NCI-H2171 (cell line): ENCODE data around the gene AHR.
"Not testable (repeated sequence)": the region's sequence is repeated elsewhere in the genome, so short reads cannot be mapped to it uniquely, and the experiment has no call there.

Experiments used
- DNase-seq: peaks from one replicate; lab custom pipeline; 2025; lab: John Stamatoyannopoulos, UW

The AHR gene

GRCh38 chr7:17376595-17376994, 78.1 kb downstream of the AHR start:
- DNase-seq: no peak

GRCh38 chr7:17380736-17381662, 82.5 kb downstream of the AHR start:
- no peak for DNase-seq

GRCh38 chr7:17382408-17383354, 84.2 kb downstream of the AHR start:
- DNase-seq: not testable (repeated sequence)

- no peak for DNase-seq
These were observed 85.9 kb downstream of the AHR start for GRCh38 chr7:17384400-17384799.

GRCh38 chr7:17385612-17386011, 87.2 kb downstream of the AHR start:
- DNase-seq: no peak

- DNase-seq: no peak
These were observed 91.9 kb downstream of the AHR start for GRCh38 chr7:17390392-17390791.

- DNase-seq: no peak
These were observed 92.9 kb downstream of the AHR start for GRCh38 chr7:17391366-17391765.

- no peak for DNase-seq
These were observed 94.4 kb downstream of the AHR start for GRCh38 chr7:17392846-17393245.

- DNase-seq: not testable (repeated sequence)
These were observed 96.1 kb downstream of the AHR start for GRCh38 chr7:17394563-17394962.
